ENCODE measurements around the gene CLK1.

The CLK1 gene

DNA sequence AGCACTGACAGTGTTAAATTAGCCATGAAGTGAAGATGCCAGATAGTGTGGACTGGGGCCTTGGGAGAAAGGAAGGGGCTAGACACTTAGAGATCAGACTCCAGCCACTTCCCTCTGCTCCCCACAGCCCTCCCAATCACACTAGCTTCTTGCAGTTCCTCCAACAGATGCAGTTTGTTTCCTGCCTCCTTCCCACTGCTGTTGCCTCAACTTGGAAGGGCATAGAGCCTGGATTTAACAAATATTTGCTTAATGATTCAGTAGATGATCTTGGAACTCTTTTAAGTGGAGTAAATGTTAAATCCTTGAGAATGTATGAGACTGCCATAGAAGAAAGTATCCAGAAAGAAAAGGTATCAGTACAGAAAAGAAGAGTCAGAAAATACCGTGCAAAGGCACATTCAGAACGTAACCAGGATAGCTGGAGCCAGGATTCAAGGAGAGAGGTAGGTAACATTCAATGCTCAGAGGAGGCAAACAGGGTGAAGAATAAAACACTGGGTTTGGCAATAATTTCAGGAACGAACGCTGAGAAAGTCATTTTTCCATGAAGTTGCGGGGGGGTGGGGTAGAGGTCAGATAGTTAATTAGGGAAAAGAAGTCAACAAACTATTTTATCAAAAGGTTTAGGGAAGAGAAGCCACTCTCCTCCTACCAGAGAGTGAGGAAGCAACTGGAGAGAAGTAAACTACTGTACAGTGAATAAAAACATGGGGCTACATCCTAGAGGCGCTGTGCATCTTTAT, 54.0 kb downstream of the CLK1 start:
- TF ChIP-seq, protein P1, sequence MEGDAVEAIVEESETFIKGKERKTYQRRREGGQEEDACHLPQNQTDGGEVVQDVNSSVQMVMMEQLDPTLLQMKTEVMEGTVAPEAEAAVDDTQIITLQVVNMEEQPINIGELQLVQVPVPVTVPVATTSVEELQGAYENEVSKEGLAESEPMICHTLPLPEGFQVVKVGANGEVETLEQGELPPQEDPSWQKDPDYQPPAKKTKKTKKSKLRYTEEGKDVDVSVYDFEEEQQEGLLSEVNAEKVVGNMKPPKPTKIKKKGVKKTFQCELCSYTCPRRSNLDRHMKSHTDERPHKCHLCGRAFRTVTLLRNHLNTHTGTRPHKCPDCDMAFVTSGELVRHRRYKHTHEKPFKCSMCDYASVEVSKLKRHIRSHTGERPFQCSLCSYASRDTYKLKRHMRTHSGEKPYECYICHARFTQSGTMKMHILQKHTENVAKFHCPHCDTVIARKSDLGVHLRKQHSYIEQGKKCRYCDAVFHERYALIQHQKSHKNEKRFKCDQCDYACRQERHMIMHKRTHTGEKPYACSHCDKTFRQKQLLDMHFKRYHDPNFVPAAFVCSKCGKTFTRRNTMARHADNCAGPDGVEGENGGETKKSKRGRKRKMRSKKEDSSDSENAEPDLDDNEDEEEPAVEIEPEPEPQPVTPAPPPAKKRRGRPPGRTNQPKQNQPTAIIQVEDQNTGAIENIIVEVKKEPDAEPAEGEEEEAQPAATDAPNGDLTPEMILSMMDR (IDR thresholded peaks at IDR 0.05; ENCODE audit: low read depth, low read length), result no peak
- H3K4me3 ChIP-seq (ENCODE audit: low read depth, low read length), result peak overlapping the region; percentile 77

DNA sequence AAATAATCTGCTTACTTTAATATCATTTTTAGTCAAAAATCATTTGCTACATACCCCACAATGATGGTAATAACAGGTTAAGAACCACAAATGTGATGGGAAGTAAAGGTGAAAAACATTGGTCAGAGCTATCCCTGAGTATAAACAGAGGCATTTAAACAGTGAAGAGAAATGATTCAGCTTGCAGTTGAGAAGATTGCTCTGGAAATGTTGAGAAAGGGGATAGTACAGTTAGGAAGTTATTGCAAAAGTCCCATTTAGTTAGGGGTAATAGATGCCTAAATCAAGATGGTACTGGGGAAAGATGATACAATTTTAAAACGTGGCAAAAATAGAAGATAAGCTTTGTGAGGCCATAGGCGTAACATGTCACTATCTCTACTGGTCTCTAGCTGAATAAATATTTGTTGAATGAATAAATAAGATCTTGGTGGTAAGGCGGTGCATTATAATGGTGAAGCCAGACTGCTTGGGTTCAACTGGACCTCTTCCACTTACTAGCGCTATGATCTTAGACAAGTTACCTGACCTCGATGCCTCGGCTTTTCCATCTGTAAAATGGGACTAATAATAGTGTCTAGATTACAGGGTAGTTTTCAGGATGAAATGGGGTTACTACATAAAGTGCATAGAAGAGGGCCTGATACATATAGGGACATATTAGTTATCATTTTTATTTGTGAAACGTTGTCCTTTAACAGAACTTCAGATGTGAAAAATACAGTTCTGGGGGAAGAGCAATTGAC, 54.8 kb downstream of the CLK1 start:
- TF ChIP-seq, protein P1 (IDR thresholded peaks at IDR 0.05; ENCODE audit: low read depth, low read length), result no peak
- H3K4me3 ChIP-seq (ENCODE audit: low read depth, low read length), result no peak overlapping the region; the same call in 1 of the 2 replicates

All from WI38 (cell line).